Stimulated activated CD8-positive, alpha-beta memory T cell treated with anti-CD3 and anti-CD28 coated beads, Interleukin-4, amount 100 ng/mL, for 1 hour (primary cell): Measurements from ENCODE around the gene DTX3.
"Not testable (repeated sequence)": the region's sequence is repeated elsewhere in the genome, so short reads cannot be mapped to it uniquely, and the experiment has no call there.

Source experiments
- DNase-seq, 2 donors: peaks; one replicate each; pipeline ENCODE4 v3.0.0-alpha.2; 2020; ENCODE audit warnings: low read depth in 2 of 2, low spot score in 1 of 2

DTX3 gene

GRCh38 chr12:57606821-57607220, 2.2 kb downstream of the DTX3 start:
- DNase-seq: no peak

DNA sequence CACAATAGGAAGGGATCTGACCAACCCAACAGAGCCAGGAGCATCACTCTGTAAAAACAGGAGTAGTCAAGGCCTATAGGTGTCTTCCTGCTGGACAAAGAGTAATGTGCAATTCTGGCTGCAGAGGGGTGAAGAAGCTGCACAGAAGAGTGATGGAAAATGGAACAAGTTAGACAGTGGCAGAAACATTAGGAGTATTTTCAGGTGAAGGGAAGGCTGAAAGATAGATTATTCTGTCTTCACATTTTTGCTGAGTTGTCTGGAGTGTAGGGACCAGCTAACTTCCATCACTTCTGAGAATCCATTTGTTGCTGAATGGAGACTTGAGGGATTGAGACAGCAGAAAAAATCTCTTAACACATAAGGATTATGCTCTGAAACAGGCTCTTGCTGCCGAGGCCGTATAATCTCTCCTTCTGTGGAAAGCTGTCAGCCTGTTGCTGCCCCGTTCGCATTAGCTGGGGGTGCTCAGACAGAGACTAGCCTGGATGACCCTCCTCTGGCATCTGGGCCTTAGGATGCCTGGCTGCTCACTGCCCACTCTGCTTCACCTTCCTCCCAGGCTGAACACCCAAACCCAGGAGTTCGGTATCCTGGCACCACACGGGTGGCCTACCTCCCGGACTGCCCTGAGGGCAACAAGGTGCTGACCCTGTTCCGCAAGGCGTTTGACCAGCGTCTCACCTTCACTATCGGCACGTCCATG, 3.5 kb downstream of the DTX3 start:
- DNase-seq: no peak

DNA sequence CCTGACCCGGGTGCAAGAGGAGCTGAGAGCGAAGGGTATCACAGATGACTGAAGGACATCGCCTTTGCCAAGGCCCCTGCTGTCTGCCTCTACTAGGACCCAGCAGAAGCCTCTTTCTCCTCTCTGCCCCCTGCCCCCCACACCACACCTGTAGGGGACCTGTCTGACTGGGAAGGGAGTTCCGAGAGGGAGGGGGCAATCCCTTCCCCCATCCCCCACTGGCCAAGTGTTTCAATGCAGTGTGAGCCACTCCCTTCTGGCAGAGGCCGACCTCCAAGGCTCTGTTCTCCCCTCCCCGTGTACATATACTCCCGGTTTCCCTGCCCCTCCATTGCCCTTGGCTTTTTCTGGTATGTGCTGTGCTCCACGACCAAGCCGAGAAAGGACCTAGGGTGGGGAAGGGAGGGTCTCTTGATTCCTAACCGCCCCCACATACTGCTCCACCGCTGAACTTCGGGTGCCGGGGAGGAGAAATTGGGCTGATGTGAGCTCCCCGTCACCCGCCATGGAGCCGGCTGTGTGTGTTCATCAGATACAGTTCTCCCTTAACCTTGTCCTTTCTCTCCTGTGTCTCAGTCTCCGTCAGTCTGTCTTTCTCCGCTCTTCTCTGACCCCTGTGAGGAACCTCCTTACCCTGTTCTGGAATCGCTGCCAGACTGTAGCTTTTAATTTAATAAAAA, 4.6 kb downstream of the DTX3 start:
- no peak for DNase-seq

- no peak for DNase-seq
Observed at GRCh38 chr12:57609781-57610553, 5.3 kb downstream of the DTX3 start.

DNA sequence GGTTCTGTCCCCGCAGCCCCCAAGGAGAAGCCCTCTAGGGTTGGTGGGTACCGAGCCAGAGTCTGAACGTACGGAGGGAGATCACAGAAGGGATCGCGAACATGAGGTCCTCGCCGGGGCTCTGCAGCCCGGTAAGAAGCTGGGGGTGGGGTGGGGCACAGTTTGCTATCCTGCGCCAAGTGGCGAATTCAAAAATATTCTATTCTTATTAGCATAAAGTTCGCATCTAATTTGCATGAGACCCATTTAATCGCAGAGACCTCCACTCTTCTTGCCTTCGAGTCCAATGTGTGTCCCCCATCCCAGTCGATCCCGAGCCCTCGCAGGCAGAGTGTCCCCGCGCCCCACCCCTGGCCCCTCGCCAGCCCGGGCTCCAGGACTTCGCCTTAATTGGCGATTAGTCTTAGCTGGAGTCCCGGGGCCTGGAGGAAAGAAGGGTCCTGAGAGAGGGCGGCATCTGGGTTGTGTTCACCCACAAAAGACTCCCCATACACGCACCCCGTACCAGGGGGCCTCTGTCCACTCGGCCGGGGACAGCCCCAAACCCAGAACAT, 6.0 kb downstream of the DTX3 start:
- no peak for DNase-seq

DNA sequence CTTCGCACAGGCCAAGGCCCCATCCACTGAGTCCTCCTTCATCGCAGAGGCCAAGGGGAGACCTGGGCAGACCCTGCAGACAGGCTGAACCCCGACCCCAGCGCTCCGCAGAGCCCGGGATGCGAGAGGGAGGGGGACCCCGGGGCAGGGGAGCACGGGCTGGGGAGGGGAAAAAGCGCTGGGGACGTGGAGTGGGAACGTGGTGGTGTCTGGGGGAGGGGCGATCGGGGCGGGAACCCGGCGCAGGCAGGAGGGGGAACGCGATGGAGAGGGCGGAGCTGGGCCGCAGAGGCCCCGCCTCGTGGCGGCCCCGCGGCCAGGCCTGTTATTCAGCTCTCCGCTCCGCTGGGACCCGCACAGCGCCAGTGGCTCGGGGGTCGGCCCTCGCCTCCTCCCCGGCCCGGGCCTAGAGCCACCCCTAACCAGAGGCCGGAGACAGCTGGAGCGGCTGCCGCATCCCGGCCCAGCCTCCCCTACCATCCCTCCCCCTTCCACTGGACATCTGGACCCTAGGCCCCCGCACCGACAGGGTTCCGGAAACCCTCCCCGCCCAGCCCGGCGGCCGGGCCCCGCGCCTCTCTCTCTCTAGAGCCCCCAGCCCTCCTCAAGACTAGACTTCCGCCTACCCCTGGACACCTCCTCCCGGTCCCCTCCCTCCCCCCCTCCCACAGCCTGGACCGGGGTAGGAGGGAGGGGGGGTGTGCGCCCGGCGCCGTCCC, 6.6 kb downstream of the DTX3 start, which contains the start of gene ARHGEF25:
Gene ARHGEF25 (plus strand): TSS at position 328 of the 719 bp plus-strand sequence. CDS start 460 bp downstream, outside the sequence.
- DNase-seq: no peak

DNA sequence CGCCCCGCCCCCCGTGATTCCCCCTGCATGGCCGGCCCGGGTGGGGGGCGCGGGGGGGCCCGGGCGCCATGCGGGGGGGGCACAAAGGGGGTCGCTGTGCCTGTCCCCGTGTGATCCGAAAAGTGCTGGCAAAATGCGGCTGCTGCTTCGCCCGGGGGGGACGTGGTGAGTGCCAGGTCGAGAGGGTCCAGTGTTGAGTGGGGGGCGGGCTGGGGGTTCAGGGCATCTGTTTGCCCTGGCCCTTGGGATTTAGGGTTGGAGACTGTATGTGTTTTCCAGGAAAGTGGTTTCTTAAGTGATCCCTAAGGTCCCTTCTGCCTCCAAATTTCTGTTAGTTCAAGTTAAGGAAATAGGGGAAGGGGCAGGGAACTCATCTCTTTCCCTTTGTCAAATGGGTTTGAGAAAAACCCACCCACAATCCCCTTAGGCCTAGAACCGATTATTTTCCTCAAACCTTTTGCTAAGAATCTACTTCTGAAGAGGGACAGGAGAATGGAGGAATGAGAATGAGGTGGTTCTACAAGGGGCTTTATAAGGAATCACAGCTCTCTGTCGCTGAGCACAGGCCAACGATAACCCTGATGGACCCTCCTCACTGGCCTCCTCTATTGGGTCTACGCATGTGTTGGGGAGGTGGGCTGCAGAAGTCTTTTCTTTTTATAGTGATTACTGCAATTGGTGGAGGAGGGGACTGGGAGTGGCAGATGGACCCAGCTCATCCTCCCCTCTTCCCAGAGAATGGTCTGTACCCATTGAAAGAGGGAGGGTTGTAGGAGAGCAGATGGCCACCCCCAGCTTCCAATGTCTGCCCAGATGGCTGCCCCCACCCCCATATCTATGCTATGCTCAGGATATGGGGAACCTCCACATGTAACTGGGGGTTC, 7.4 kb downstream of the DTX3 start:
- DNase-seq: no peak

- DNase-seq: no peak
Observed at GRCh38 chr12:57612711-57613426, 8.2 kb downstream of the DTX3 start.

- no peak for DNase-seq
Observed at GRCh38 chr12:57613427-57614109, 8.9 kb downstream of the DTX3 start.

DNA sequence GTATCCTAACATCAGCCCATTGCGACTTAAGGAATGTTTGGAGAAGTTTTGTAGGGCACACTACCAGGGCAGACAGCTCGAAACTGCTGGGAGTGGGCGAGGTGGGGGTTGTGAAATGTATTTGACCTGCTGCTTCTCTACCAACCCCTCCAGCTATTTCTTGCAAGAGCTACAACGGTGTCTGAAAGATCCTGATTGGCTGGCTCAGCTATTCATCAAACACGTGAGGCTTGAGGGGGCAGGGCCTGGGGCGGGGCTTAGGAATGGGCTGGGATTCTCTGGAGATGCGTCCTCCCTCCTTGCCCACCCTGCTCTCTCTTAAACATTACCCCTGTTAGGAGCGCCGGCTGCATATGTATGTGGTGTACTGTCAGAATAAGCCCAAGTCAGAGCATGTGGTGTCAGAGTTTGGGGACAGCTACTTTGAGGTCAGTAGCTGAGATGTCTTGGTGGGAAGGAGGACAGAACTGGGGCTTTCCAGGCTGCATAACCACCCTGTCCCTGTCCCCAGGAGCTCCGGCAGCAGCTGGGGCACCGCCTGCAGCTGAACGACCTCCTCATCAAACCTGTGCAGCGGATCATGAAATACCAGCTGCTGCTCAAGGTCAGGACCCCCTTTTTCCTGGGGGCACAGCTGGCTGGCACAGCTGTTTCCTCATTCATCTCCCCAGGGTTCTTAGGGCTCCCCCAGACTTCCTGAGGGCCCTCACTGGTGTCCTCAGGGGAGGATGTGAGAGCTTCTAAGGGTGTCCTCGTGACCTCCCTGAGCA, 9.7 kb downstream of the DTX3 start:
- DNase-seq: no peak

DNA sequence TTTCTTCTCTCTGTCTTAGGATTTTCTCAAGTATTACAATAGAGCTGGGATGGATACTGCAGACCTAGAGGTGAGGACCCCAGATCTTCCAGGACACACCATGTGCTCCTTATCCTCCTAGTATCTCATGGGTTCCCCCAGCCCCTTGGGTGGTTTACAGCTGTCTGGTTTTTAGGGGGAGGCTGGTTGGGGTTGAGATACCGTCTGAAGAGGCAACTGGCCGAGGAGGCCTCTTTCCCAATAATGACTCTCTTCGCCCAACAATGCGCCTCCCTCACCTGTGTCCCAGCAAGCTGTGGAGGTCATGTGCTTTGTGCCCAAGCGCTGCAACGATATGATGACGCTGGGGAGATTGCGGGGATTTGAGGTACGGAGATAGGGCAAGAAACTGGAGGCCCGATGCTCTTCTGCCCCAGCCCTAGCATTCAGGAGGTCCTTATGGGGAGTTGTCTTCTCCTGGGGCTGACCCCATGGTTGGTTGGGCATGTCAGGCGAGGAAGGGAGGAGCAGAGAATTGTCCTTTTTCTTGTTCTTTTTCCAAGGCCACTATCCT, 10.4 kb downstream of the DTX3 start:
- DNase-seq: no peak

GRCh38 chr12:57615637-57616036, 11.0 kb downstream of the DTX3 start:
- DNase-seq: no peak

DNA sequence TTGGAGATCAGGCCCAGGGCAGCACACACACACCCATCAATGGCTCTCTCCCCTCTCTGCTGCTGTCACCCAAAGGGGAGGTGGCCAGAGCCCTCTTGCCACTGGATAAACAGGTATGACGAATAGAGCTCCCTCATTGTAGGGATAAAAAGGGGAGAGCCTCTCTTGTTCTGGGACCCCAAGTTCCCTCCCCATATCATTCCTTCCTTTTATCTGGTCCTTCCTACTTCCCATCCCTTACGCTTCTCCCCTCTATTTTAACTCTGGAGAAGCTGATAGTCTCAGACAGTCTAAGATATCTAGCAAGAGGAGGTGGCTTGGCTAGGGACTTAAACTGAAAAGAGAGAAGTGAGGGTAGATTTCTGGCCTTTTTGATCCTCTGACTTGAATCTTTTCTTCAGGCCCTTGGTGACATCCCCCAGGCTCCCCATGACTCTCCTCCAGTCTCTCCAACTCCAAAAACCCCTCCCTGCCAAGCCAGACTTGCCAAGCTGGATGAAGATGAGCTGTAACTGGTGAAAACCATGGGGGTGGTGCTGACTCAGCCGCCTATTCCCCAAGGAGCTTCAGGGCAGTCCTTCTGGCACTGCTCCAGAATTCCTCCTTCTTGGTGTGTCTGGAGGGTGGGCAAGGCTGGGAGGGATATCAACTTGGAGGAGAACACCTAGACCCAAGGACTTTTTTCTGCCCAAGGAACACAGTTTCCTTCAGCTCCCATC, 11.9 kb downstream of the DTX3 start:
- no peak for DNase-seq

- DNase-seq: no peak
Observed at GRCh38 chr12:57617942-57618341, 13.3 kb downstream of the DTX3 start.

DNA sequence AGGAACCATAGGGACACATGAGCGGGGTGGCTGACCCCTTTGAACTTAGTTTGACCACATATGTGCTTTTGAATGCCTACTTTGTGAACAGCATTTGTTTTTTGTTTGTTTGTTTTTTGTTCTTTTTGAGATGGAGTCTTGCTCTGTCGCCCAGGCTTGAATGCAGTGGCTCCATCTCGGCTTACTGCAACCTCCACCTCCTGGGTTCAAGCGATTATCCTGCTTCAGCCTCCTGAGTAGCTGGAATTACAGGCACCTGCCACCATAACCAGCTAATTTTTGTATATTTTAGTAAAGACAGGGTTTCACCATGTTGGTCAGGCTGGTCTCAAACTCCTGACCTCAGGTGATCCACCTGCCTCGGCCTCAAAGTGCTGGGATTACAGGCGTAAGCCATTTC, 13.8 kb downstream of the DTX3 start:
- not testable (repeated sequence) for DNase-seq

- DNase-seq: no peak
Observed at GRCh38 chr12:57618966-57619433, 14.4 kb downstream of the DTX3 start.
